HCT116 (cell line): ENCODE measurements around the gene RBKS. TPM values are rescaled to one million over a fixed set of nuclear protein-coding genes. Genes with fewer than 3 reads are reported as not detected.

Source experiments
- ATAC-seq: fragments of 200-7000 bp; cut with Tn5 transposase; 2 replicates; pipeline ENCODE4 v1.9.1; 2020; ENCODE audit warnings: mild to moderate bottlenecking, moderate library complexity
- BruUV-seq: library from RNA; stranded (reverse); fragments of 400-500 nt; replicated peaks from 2 replicates; lab custom pipeline; 2021; lab: Mats Ljungman, UMichigan
- CTCF ChIA-PET: fragments of 300-600 bp; sonication (Branson Sonifier 250); formaldehyde crosslinking; loops from one replicate; lab custom pipeline; 2021; ENCODE audit warnings: antibody characterized with exemption; lab: Charles Lee
- POLR2A ChIA-PET: fragments of 300-600, 350-600 bp; sonication (Branson Sonifier 250); formaldehyde crosslinking; loops from one replicate; lab custom pipeline; 2021; ENCODE audit warnings: antibody characterized with exemption; lab: Charles Lee
- RAD21 ChIA-PET, 2 experiments: fragments of 300-600 bp; sonication (Branson Sonifier 250); formaldehyde crosslinking; loops; one replicate each; lab custom pipeline; 2023; ENCODE audit warnings: low total read pairs in 2 of 2; ENCODE audit not compliant: uncharacterized antibody in 2 of 2, unreplicated experiment in 2 of 2, low non-redundant PET in 1 of 2; lab: Charles Lee
- DNase-seq: peaks from one replicate; pipeline ENCODE4 v3.0.0-alpha.2; 2010; ENCODE audit warnings: low read depth, low spot score
- H2AFZ ChIP-seq: fragments of 200-600 bp; shearing (Covaris generic), sonication (generic); 2 replicates; pipeline ENCODE4 v1.6.1; 2017; ENCODE audit warnings: low read depth, mixed run types, mixed read lengths, antibody characterized with exemption, low read length; ENCODE audit not compliant: poor library complexity, severe bottlenecking
- H3K27ac ChIP-seq: 2 replicates; pipeline ENCODE4 v1.5.1; 2012; ENCODE audit warnings: low read depth, low read length
- H3K27me3 ChIP-seq: fragments of 200-600 bp; sonication (generic); 2 replicates; pipeline ENCODE4 v1.6.1; 2016; ENCODE audit warnings: mixed run types, low read length, mixed read lengths; ENCODE audit not compliant: insufficient read depth
- H3K36me3 ChIP-seq, 2 experiments: fragments of 200-500 bp in 1 of 2; fragments of 200-600 bp in 1 of 2; sonication (Bioruptor generic) in 1 of 2; sonication (generic) in 1 of 2; 2 replicates each; pipeline versions ENCODE4 v1.5.1 to v1.6.1; 2014 to 2016; ENCODE audit warnings: low read length in 2 of 2, inconsistent platforms in 1 of 2, mixed read lengths in 1 of 2, mixed run types in 1 of 2; ENCODE audit not compliant: insufficient read depth in 2 of 2, control insufficient read depth in 1 of 2
- H3K4me1 ChIP-seq, 2 experiments: fragments of 200-600 bp in 1 of 2; sonication (generic) in 1 of 2; 2 replicates each; pipeline versions ENCODE4 v1.5.1 to v1.6.1; 2012 to 2017; ENCODE audit warnings: low read length in 2 of 2, inconsistent platforms in 1 of 2, mild to moderate bottlenecking in 1 of 2, mixed read lengths in 1 of 2, mixed run types in 1 of 2, moderate library complexity in 1 of 2; ENCODE audit not compliant: insufficient read depth in 2 of 2, control insufficient read depth in 1 of 2
- H3K4me2 ChIP-seq: fragments of 200-600 bp; sonication (generic); 2 replicates; pipeline ENCODE4 v1.6.1; 2017; ENCODE audit warnings: mixed run types, low read length, mixed read lengths
- H3K4me3 ChIP-seq, 2 experiments: fragments of 200-600 bp in 1 of 2; sonication (generic) in 1 of 2; replicated peaks in 1 of 2; 2 replicates each; pipeline ENCODE4 v1.5.1; 2011 to 2016; ENCODE audit warnings: low read length in 2 of 2, control low read depth in 1 of 2, low read depth in 1 of 2, mild to moderate bottlenecking in 1 of 2, mixed read lengths in 1 of 2, mixed run types in 1 of 2
- H3K79me2 ChIP-seq: fragments of 200-600 bp; sonication (generic); 2 replicates; pipeline ENCODE4 v1.6.1; 2017; ENCODE audit warnings: mild to moderate bottlenecking, mixed run types, low read length, moderate library complexity, mixed read lengths; ENCODE audit not compliant: insufficient read depth
- H3K9ac ChIP-seq: fragments of 200-600 bp; sonication (generic); 2 replicates; pipeline ENCODE4 v1.6.1; 2016; ENCODE audit warnings: low read length, mixed read lengths
- H3K9me2 ChIP-seq: fragments of 200-600 bp; sonication (generic), shearing (Covaris generic); 2 replicates; pipeline ENCODE4 v1.6.1; 2017; ENCODE audit warnings: mixed run types, mild to moderate bottlenecking, moderate library complexity; ENCODE audit not compliant: insufficient read depth
- H3K9me3 ChIP-seq, 2 experiments: fragments of 200-500 bp in 1 of 2; fragments of 200-600 bp in 1 of 2; sonication (Bioruptor generic) in 1 of 2; sonication (generic) in 1 of 2; 2 replicates each; pipeline ENCODE4 v1.6.1; 2014 to 2017; ENCODE audit warnings: low read length in 2 of 2, mixed read lengths in 2 of 2, inconsistent platforms in 1 of 2, low read depth in 1 of 2, mild to moderate bottlenecking in 1 of 2, mixed run types in 1 of 2, moderate library complexity in 1 of 2; ENCODE audit not compliant: control insufficient read depth in 1 of 2, insufficient read depth in 1 of 2
- H4K20me1 ChIP-seq: fragments of 200-600 bp; sonication (generic), shearing (Covaris generic); 2 replicates; pipeline ENCODE4 v1.6.1; 2017; ENCODE audit warnings: mixed run types, mild to moderate bottlenecking, moderate library complexity; ENCODE audit not compliant: insufficient read depth
- CBX3 ChIP-seq: IDR thresholded peaks from 2 replicates; pipeline ENCODE4 v1.6.1; 2012; ENCODE audit warnings: low read depth
- CEBPB ChIP-seq: IDR thresholded peaks from 2 replicates; pipeline ENCODE4 v1.6.1; 2012; ENCODE audit warnings: low read depth
- EGR1 ChIP-seq: IDR thresholded peaks from 2 replicates; pipeline ENCODE4 v1.6.1; 2012; ENCODE audit warnings: low read depth
- ELF1 ChIP-seq: IDR thresholded peaks from 2 replicates; pipeline ENCODE4 v1.6.1; 2012; ENCODE audit warnings: low read depth, borderline replicate concordance
- EZH2 ChIP-seq: fragments of 200-600 bp; sonication (generic); IDR thresholded peaks from 2 replicates; pipeline ENCODE4 v1.6.1; 2017; ENCODE audit warnings: antibody characterized with exemption, mixed run types
- FOSL1 ChIP-seq: IDR thresholded peaks from 2 replicates; pipeline ENCODE4 v1.6.1; 2012; ENCODE audit warnings: low read depth
- POLR2A ChIP-seq: IDR thresholded peaks from 2 replicates; pipeline ENCODE4 v1.7.0; 2011; ENCODE audit warnings: borderline replicate concordance; ENCODE audit not compliant: insufficient read depth, insufficient read length; ENCODE audit errors: extremely low read depth
- RAD21 ChIP-seq: IDR thresholded peaks from 2 replicates; pipeline ENCODE4 v1.6.1; 2012; ENCODE audit warnings: low read depth, mild to moderate bottlenecking
- SRF ChIP-seq: IDR thresholded peaks from 2 replicates; pipeline ENCODE4 v1.6.1; 2012; ENCODE audit warnings: low read depth
- TCF7L2 ChIP-seq: IDR thresholded peaks from 2 replicates; pipeline ENCODE4 v1.7.0; 2011; ENCODE audit warnings: borderline replicate concordance, inconsistent platforms; ENCODE audit not compliant: insufficient read depth, insufficient read length; ENCODE audit errors: extremely low read depth
- YY1 ChIP-seq: IDR thresholded peaks from 2 replicates; pipeline ENCODE4 v1.6.1; 2011; ENCODE audit warnings: low read length, low read depth, moderate library complexity, mild to moderate bottlenecking; ENCODE audit not compliant: insufficient replicate concordance; ENCODE audit errors: extremely low read depth
- intact Hi-C: fragments of 100-400 bp; cut with micrococcal nuclease; formaldehyde crosslinking; loops from 2 replicates; pipeline ENCODE4 v1.10.0; 2022
- total RNA-seq: library from RNA; stranded (reverse); gene quantifications from one replicate; pipeline ENCODE4 v1.2.1, GENCODE V29; 2021; ENCODE audit not compliant: unreplicated experiment
- TF ChIP-seq, protein P1 (sequence below): IDR thresholded peaks from 2 replicates; pipeline ENCODE4 v1.6.1; 2011; ENCODE audit warnings: mild to moderate bottlenecking, low read length, moderate library complexity; ENCODE audit not compliant: insufficient replicate concordance; ENCODE audit errors: extremely low read depth
- TF ChIP-seq, protein P2 (sequence below): IDR thresholded peaks from 2 replicates; pipeline ENCODE4 v1.6.1; 2012
- TF ChIP-seq, protein P3 (sequence below), 3 experiments: fragments of 200-600 bp in 1 of 3; sonication (generic) in 1 of 3; IDR thresholded peaks in 2 of 3; conservative IDR thresholded peaks in 1 of 3; 2 replicates each; pipeline ENCODE4 v1.5.1; 2012 to 2017; ENCODE audit warnings: low read depth in 2 of 3, low read length in 2 of 3, antibody characterized with exemption in 1 of 3, borderline replicate concordance in 1 of 3, control low read depth in 1 of 3, mild to moderate bottlenecking in 1 of 3, mixed read lengths in 1 of 3, mixed run types in 1 of 3, moderate library complexity in 1 of 3; ENCODE audit not compliant: insufficient read depth in 1 of 3
- TF ChIP-seq, protein P4 (sequence below): IDR thresholded peaks from 2 replicates; pipeline ENCODE4 v1.6.1; 2012

The RBKS gene
- total RNA-seq, 1 experiment from 2014 or later = 2.4 TPM

DNA sequence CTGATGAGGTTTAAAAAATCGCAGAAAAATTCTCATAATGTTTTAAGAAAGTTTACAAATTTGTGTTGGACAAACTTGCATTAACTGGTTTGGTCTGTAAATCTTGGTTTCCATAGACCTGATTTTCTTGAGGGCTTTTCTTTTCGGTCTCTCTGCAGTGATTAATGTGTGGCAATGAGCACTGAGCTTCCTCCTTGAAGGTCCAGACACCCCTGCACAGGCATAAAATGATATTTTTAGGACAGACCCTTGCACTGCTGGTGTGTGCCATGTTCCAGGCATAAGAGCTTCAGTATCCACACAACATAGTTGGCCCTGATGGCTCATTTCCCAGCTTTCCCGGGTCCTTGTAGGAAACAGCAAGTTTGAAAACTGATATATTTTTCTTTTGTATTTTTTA is 85.0 kb downstream of the RBKS start (continued):
- TF ChIP-seq, protein P1, sequence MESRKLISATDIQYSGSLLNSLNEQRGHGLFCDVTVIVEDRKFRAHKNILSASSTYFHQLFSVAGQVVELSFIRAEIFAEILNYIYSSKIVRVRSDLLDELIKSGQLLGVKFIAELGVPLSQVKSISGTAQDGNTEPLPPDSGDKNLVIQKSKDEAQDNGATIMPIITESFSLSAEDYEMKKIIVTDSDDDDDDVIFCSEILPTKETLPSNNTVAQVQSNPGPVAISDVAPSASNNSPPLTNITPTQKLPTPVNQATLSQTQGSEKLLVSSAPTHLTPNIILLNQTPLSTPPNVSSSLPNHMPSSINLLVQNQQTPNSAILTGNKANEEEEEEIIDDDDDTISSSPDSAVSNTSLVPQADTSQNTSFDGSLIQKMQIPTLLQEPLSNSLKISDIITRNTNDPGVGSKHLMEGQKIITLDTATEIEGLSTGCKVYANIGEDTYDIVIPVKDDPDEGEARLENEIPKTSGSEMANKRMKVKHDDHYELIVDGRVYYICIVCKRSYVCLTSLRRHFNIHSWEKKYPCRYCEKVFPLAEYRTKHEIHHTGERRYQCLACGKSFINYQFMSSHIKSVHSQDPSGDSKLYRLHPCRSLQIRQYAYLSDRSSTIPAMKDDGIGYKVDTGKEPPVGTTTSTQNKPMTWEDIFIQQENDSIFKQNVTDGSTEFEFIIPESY = no peak
- TF ChIP-seq YY1 = no peak
- TF ChIP-seq TCF7L2 = no peak
- no peak for TF ChIP-seq EZH2
- TF ChIP-seq POLR2A = no peak
- no peak for TF ChIP-seq RAD21

DNA sequence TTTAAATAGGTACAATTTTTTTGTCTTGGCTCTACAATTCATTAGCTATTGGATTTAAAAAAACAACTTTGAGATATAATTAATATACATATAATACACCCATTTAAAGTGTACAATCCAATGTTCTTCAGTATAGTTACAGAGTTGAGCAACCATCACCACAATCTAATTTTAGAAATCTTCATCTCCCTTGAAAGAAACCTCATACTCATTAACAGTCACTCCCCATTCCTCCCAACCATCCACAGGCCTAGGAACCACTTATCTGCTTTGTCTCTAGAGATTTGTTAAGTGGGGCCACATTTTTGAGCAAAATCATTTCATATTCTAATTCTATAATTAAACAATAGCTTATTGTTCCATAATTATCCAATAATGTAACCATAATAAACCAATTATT is 86.0 kb downstream of the RBKS start:
- Histone ChIP-seq H3K27me3 (no peaks in the 10 kb centered on the region), H3K9me3 (no peaks in the 10 kb centered on the region), H3K4me3 (no peak overlapping the region), H3K9me2 (no peaks in the 10 kb centered on the region), H4K20me1 (no peaks in the 10 kb centered on the region), H3K27ac (no peak overlapping the region), H2AFZ (no peak overlapping the region), H3K79me2 (no peaks in the 10 kb centered on the region), H3K4me2 (no peak overlapping the region), H3K4me1 (peaks cover 12 to 29% of the 10 kb centered on the region in 2 experiments), H3K9ac (no peak overlapping the region), H3K36me3 (no peaks in the 10 kb centered on the region)
- intact Hi-C loops = no loop called here
- no peak for DNase-seq
- ChIA-PET CTCF (interaction anchor here (0.7 kb wide), 1 partner anchor 99 kb away, joined by 3 read pairs; no protein-coding TSS in a partner anchor), RAD21 (no interaction called here), POLR2A (no interaction called here)
- TF ChIP-seq FOSL1 (no peak), RAD21 (no peak), TCF7L2 (no peak), YY1 (no peak), EGR1 (no peak), CEBPB (no peak), CBX3 (no peak), ELF1 (no peak), EZH2 (no peak), SRF (no peak)
- TF ChIP-seq, protein P2, sequence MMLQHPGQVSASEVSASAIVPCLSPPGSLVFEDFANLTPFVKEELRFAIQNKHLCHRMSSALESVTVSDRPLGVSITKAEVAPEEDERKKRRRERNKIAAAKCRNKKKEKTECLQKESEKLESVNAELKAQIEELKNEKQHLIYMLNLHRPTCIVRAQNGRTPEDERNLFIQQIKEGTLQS = no peak
- TF ChIP-seq, protein P3, sequence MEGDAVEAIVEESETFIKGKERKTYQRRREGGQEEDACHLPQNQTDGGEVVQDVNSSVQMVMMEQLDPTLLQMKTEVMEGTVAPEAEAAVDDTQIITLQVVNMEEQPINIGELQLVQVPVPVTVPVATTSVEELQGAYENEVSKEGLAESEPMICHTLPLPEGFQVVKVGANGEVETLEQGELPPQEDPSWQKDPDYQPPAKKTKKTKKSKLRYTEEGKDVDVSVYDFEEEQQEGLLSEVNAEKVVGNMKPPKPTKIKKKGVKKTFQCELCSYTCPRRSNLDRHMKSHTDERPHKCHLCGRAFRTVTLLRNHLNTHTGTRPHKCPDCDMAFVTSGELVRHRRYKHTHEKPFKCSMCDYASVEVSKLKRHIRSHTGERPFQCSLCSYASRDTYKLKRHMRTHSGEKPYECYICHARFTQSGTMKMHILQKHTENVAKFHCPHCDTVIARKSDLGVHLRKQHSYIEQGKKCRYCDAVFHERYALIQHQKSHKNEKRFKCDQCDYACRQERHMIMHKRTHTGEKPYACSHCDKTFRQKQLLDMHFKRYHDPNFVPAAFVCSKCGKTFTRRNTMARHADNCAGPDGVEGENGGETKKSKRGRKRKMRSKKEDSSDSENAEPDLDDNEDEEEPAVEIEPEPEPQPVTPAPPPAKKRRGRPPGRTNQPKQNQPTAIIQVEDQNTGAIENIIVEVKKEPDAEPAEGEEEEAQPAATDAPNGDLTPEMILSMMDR (IDR thresholded peaks at IDR 0.05 in 2 of 3, conservative IDR thresholded peaks at IDR 0.05 in 1 of 3; ENCODE audit: borderline replicate concordance in 1 of 3, insufficient read depth in 1 of 3, low read depth in 2 of 3, low read length in 2 of 3) = no peak
- TF ChIP-seq, protein P4, sequence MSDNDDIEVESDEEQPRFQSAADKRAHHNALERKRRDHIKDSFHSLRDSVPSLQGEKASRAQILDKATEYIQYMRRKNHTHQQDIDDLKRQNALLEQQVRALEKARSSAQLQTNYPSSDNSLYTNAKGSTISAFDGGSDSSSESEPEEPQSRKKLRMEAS = no peak
- no peak for ATAC-seq
- no TSS peak for BruUV-seq
